Lower leg skin (tissue), 3 donors: ENCODE data around the gene PRTG.

Source experiments
- CTCF ChIP-seq, 3 donors: fragments of 450-650 bp; IDR thresholded peaks; one replicate each; pipeline ENCODE4 v1.5.1; 2016; ENCODE audit warnings: antibody characterized with exemption in 3 of 3, mild to moderate bottlenecking in 3 of 3, moderate library complexity in 2 of 3
- POLR2A ChIP-seq, 2 donors: fragments of 450-650 bp; IDR thresholded peaks; one replicate each; pipeline ENCODE4 v1.6.1; 2016 to 2017; ENCODE audit warnings: antibody characterized with exemption in 2 of 2, mild to moderate bottlenecking in 1 of 2, moderate library complexity in 1 of 2

- TF ChIP-seq CTCF (IDR thresholded peaks at IDR 0.05) (no peak), POLR2A (IDR thresholded peaks at IDR 0.05) (no peak)
Observed at GRCh38 chr15:55669270-55669669, 73.7 kb downstream of the PRTG start.
